GM13977 (cell line): ENCODE results near the gene CELF1.

Experiments used
- DNase-seq: peaks from one replicate; pipeline ENCODE4 v3.0.0; 2012; ENCODE audit warnings: low spot score
- CTCF ChIP-seq: IDR thresholded peaks from 2 replicates; pipeline ENCODE4 v1.5.1; 2012; ENCODE audit warnings: mild to moderate bottlenecking, control low read depth; ENCODE audit not compliant: insufficient read depth; ENCODE audit errors: extremely low read depth, missing control alignments
- in situ Hi-C: fragments of 300-500 bp; cut with MboI; formaldehyde crosslinking; loops from one replicate; pipeline ENCODE4 v1.12.0; 2022; ENCODE audit warnings: low sequenced_read_pairs, low pct_unique_long_range_greater_than_20kb, mixed read lengths, inconsistent platforms; ENCODE audit not compliant: unreplicated experiment

The CELF1 gene

DNA sequence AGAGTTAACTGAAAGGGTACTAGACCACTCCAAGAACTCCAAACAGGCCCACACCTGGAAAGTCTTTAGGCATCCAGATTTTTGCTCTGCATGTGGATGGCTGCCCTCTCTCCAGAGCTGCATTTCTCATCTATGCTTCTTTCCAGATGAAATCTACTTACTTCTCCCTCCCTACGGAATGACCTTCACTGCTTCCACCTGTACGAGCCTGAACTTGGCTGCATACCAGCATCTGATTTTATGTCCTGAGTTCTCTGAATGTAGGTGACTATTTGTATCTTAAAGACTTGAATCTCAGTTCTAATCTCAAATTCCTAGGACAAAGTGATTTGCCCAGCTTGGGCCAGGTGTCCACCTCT, 13.3 kb downstream of the CELF1 start:
- no peak for TF ChIP-seq CTCF
- in situ Hi-C loops = no loop called here
- no peak for DNase-seq

GRCh38 chr11:47538741-47539565, 14.0 kb downstream of the CELF1 start:
- TF ChIP-seq CTCF = no peak
- DNase-seq = no peak
- in situ Hi-C loops = no loop called here

- in situ Hi-C loops = no loop called here
- no peak for DNase-seq
- TF ChIP-seq CTCF = no peak
These were observed 16.0 kb downstream of the CELF1 start for GRCh38 chr11:47536915-47537314.

- no peak for DNase-seq
- no peak for TF ChIP-seq CTCF
- in situ Hi-C loops = no loop called here
These were observed 18.2 kb downstream of the CELF1 start for GRCh38 chr11:47534704-47535251.

- in situ Hi-C loops = no loop called here
- TF ChIP-seq CTCF = no peak
- DNase-seq = no peak
These were observed 19.2 kb downstream of the CELF1 start for GRCh38 chr11:47533690-47534151.

- DNase-seq = no peak
- in situ Hi-C loops = no loop called here
- no peak for TF ChIP-seq CTCF
These were observed 20.2 kb downstream of the CELF1 start for GRCh38 chr11:47532597-47533213.
